ENCODE measurements around the gene SHISA3. TPM values are rescaled to one million over a fixed set of nuclear protein-coding genes. Genes with fewer than 3 reads are reported as not detected.

SHISA3 gene
- total RNA-seq, 1 experiment from 2014 or later: 29.5 TPM

DNA sequence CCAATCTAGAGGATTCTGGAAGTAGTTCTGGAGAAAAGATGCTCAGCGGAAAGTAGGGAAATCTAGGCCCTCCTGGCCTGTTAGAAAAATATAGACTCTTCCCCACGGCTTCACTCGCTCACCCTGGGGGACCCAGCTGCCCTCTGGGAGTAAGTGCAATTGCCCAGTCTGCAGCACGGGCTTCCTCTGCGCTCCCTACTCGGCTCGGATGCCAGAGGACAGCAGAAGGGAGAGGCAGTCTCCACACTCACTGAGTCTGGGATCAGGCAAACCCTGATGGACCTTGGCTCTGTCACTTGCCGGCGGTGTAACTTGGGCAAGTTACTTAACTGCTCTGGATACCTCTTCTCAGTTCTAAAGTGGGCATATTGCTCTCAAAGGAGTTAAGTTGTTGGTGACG is 2.1 kb downstream of the SHISA3 start:
- Histone ChIP-seq H3K9ac (ENCODE audit: low read length) (peak overlapping the region; percentile 69), H3K4me3 (ENCODE audit: low read length) (peak overlapping the region; percentile 90), H3K4me1 (ENCODE audit: insufficient read depth, low read length) (peaks cover 11% of the 10 kb centered on the region; the same call in 1 of the 2 replicates), H3K79me2 (ENCODE audit: low read length) (peaks cover 45% of the 10 kb centered on the region), H3K9me2 (replicated peaks; ENCODE audit: low read length) (no peaks in the 10 kb centered on the region), H4K20me1 (ENCODE audit: low read length) (no peaks in the 10 kb centered on the region), H3K36me3 (ENCODE audit: low read depth, low read length) (no peaks in the 10 kb centered on the region), H3K4me2 (ENCODE audit: low read length) (peak overlapping the region; percentile 91), H2AFZ (ENCODE audit: low read length) (peak overlapping the region; percentile 97; the same call in 1 of the 2 replicates), H3F3A (ENCODE audit: low read length, unreplicated experiment) (no peaks in the 10 kb centered on the region), H3K27ac (ENCODE audit: low read length) (no peak overlapping the region), H3K27me3 (ENCODE audit: low read length) (no peaks in the 10 kb centered on the region), H3K9me3 (ENCODE audit: low read length) (no peaks in the 10 kb centered on the region)
- intact Hi-C loops (cut with micrococcal nuclease): no loop called here
- POLR2A ChIA-PET (ENCODE audit: unreplicated experiment): interaction anchor here (0.8 kb wide), 1 partner anchor 10 kb away, joined by 5 read pairs; no protein-coding TSS in a partner anchor
- TF ChIP-seq EZH2phosphoT487 (IDR thresholded peaks at IDR 0.05; ENCODE audit: borderline replicate concordance, low read length) (no peak), EZH2 (IDR thresholded peaks at IDR 0.05; ENCODE audit: low read length, unreplicated experiment) (no peak)
- TF ChIP-seq, protein P1, sequence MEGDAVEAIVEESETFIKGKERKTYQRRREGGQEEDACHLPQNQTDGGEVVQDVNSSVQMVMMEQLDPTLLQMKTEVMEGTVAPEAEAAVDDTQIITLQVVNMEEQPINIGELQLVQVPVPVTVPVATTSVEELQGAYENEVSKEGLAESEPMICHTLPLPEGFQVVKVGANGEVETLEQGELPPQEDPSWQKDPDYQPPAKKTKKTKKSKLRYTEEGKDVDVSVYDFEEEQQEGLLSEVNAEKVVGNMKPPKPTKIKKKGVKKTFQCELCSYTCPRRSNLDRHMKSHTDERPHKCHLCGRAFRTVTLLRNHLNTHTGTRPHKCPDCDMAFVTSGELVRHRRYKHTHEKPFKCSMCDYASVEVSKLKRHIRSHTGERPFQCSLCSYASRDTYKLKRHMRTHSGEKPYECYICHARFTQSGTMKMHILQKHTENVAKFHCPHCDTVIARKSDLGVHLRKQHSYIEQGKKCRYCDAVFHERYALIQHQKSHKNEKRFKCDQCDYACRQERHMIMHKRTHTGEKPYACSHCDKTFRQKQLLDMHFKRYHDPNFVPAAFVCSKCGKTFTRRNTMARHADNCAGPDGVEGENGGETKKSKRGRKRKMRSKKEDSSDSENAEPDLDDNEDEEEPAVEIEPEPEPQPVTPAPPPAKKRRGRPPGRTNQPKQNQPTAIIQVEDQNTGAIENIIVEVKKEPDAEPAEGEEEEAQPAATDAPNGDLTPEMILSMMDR (conservative IDR thresholded peaks at IDR 0.05; ENCODE audit: low read depth, low read length): no peak
- no TSS peak for BruUV-seq (replicated peaks)
- ATAC-seq (no peak), DNase-seq (peak; percentile 2)
- CTCF ChIA-PET: no interaction called here

DNA sequence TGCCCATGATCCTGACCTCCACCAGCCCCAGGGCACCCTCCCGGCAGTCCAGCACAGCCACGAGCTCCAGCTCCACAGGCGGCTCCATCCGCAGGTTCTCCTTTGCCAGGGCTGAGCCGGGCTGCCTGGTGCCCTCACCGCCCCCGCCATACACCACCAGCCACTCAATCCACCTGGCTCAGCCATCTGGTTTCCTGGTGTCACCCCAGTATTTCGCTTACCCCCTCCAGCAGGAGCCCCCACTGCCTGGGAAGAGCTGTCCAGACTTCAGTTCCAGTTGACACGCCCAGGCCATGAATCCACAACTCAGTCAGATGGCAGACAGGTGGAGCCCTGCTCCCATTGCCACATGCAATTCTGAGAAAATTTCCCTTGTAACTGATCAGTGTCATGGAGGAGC is 3.9 kb downstream of the SHISA3 start:
- TF ChIP-seq EZH2 (IDR thresholded peaks at IDR 0.05; ENCODE audit: low read length, unreplicated experiment): no peak
- TF ChIP-seq, protein P1 (conservative IDR thresholded peaks at IDR 0.05; ENCODE audit: low read depth, low read length): peak; percentile 55
- no peak for TF ChIP-seq EZH2phosphoT487 (IDR thresholded peaks at IDR 0.05; ENCODE audit: borderline replicate concordance, low read length)
- no peaks in the 10 kb centered on the region for H3K36me3 ChIP-seq (ENCODE audit: low read depth, low read length)
- DNase-seq (peak; percentile 53), ATAC-seq (no peak)
- H3K9me3 ChIP-seq (ENCODE audit: low read length): no peaks in the 10 kb centered on the region
- peak overlapping the region; percentile 91; the same call in 1 of the 2 replicates for H3K4me2 ChIP-seq (ENCODE audit: low read length)
- intact Hi-C loops (cut with micrococcal nuclease): loop anchor here (1.0 to 2.0 kb wide), 2 partner anchors 118 to 119 kb away; no protein-coding TSS in a partner anchor
- H3F3A ChIP-seq (ENCODE audit: low read length, unreplicated experiment): no peaks in the 10 kb centered on the region
- H3K79me2 ChIP-seq (ENCODE audit: low read length): peaks cover 45% of the 10 kb centered on the region
- ChIA-PET CTCF (interaction anchor here (1.2 kb wide), 2 partner anchors 30 to 119 kb away, joined by 5 read pairs; no protein-coding TSS in a partner anchor), POLR2A (ENCODE audit: unreplicated experiment) (interaction anchor here (0.7 kb wide), 2 partner anchors 29 to 181 kb away, joined by 3 to 5 read pairs; no protein-coding TSS in a partner anchor)
- no peaks in the 10 kb centered on the region for H3K27me3 ChIP-seq (ENCODE audit: low read length)
- H3K4me3 ChIP-seq (ENCODE audit: low read length): no peak overlapping the region; the same call in 1 of the 2 replicates
- H3K9me2 ChIP-seq (replicated peaks; ENCODE audit: low read length): no peaks in the 10 kb centered on the region
- H3K4me1 ChIP-seq (ENCODE audit: insufficient read depth, low read length): peaks cover 11% of the 10 kb centered on the region; the same call in 1 of the 2 replicates
- BruUV-seq (replicated peaks): no TSS peak
- H3K9ac ChIP-seq (ENCODE audit: low read length): no peak overlapping the region
- no peak overlapping the region for H3K27ac ChIP-seq (ENCODE audit: low read length)
- H4K20me1 ChIP-seq (ENCODE audit: low read length): no peaks in the 10 kb centered on the region
- H2AFZ ChIP-seq (ENCODE audit: low read length): no peak overlapping the region

DNA sequence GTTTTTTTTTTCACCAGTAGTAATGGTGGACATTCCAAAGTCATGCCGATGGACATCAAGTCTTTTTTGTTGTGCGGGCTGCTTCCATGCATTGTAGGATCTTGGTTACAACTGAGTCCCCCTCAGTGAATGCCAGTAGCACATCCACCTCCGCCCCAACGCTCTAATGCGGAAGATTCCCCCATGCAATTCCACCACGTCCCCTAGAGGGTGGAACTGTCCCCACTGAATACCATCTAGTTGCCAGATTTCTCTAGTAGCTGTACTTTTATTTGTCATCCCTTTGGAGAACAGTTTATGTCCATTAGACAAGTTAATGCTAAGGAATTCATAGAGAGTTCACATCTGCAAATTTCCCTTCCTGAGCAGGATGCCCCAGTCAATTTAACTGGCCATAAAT is 6.7 kb downstream of the SHISA3 start:
- no peaks in the 10 kb centered on the region for H4K20me1 ChIP-seq (ENCODE audit: low read length)
- no peak overlapping the region for H3K9ac ChIP-seq (ENCODE audit: low read length)
- POLR2A ChIA-PET (ENCODE audit: unreplicated experiment): no interaction called here
- no peaks in the 10 kb centered on the region for H3F3A ChIP-seq (ENCODE audit: low read length, unreplicated experiment)
- no TSS peak for BruUV-seq (replicated peaks)
- DNase-seq (peak; percentile 3), ATAC-seq (no peak)
- no peaks in the 10 kb centered on the region for H3K36me3 ChIP-seq (ENCODE audit: low read depth, low read length)
- H3K79me2 ChIP-seq (ENCODE audit: low read length): peaks cover 32% of the 10 kb centered on the region
- no peak overlapping the region for H3K4me3 ChIP-seq (ENCODE audit: low read length)
- H3K4me2 ChIP-seq (ENCODE audit: low read length): no peak overlapping the region
- no peaks in the 10 kb centered on the region for H3K27me3 ChIP-seq (ENCODE audit: low read length)
- CTCF ChIA-PET: no interaction called here
- H2AFZ ChIP-seq (ENCODE audit: low read length): no peak overlapping the region
- intact Hi-C loops (cut with micrococcal nuclease): no loop called here
- no peaks in the 10 kb centered on the region for H3K9me2 ChIP-seq (replicated peaks; ENCODE audit: low read length)
- H3K27ac ChIP-seq (ENCODE audit: low read length): no peak overlapping the region
- peaks cover 22% of the 10 kb centered on the region for H3K4me1 ChIP-seq (ENCODE audit: insufficient read depth, low read length)
- TF ChIP-seq EZH2 (IDR thresholded peaks at IDR 0.05; ENCODE audit: low read length, unreplicated experiment): no peak
- TF ChIP-seq EZH2phosphoT487 (IDR thresholded peaks at IDR 0.05; ENCODE audit: borderline replicate concordance, low read length): no peak
- TF ChIP-seq, protein P1 (conservative IDR thresholded peaks at IDR 0.05; ENCODE audit: low read depth, low read length): 0 out of 2 replicates have a peak, but pooled peaks have one; percentile 10
- H3K9me3 ChIP-seq (ENCODE audit: low read length): no peaks in the 10 kb centered on the region
